ENCODE measurements around the gene FMC1.
"Not testable (repeated sequence)": the region's sequence is repeated elsewhere in the genome, so short reads cannot be mapped to it uniquely, and the experiment has no call there.

Gene FMC1

DNA sequence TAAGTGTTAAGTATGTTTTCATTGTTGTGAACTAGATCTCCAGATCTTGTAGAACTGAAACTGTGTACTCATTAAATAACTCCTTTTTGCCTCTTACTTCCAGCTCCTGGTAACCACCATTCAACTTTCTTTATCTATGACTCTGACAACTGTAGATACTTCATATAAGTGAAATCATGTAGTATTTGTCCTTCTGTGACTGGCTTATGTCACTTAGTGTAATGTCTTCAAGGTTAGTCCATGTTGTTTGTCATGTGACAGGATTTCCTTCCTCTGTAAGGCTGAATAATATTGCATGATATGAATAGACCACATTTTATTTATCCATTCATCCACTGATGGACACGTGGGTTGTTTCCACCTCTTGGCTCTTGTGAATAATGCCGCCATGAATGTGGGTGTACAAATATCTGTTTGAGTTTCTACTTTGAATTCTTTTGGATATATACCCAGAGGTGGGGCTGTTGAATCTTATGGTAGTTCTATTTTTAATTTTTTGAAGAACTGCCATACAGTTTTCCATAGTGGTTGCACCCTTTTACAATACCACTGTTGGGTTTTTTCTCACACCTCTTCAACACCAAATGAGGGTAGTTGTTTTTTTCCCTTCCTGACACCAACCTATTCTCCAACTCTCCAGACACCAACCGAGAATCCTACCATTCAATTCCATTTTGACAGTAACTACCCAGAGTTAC is 10.7 kb upstream of the FMC1 start:
- TF ChIP-seq, protein P1, sequence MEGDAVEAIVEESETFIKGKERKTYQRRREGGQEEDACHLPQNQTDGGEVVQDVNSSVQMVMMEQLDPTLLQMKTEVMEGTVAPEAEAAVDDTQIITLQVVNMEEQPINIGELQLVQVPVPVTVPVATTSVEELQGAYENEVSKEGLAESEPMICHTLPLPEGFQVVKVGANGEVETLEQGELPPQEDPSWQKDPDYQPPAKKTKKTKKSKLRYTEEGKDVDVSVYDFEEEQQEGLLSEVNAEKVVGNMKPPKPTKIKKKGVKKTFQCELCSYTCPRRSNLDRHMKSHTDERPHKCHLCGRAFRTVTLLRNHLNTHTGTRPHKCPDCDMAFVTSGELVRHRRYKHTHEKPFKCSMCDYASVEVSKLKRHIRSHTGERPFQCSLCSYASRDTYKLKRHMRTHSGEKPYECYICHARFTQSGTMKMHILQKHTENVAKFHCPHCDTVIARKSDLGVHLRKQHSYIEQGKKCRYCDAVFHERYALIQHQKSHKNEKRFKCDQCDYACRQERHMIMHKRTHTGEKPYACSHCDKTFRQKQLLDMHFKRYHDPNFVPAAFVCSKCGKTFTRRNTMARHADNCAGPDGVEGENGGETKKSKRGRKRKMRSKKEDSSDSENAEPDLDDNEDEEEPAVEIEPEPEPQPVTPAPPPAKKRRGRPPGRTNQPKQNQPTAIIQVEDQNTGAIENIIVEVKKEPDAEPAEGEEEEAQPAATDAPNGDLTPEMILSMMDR (IDR thresholded peaks at IDR 0.05; ENCODE audit: insufficient read depth, missing control alignments) = no peak
- FAIRE-seq (no peak), DNase-seq (ENCODE audit: insufficient read length, low spot score) (no peak)

DNA sequence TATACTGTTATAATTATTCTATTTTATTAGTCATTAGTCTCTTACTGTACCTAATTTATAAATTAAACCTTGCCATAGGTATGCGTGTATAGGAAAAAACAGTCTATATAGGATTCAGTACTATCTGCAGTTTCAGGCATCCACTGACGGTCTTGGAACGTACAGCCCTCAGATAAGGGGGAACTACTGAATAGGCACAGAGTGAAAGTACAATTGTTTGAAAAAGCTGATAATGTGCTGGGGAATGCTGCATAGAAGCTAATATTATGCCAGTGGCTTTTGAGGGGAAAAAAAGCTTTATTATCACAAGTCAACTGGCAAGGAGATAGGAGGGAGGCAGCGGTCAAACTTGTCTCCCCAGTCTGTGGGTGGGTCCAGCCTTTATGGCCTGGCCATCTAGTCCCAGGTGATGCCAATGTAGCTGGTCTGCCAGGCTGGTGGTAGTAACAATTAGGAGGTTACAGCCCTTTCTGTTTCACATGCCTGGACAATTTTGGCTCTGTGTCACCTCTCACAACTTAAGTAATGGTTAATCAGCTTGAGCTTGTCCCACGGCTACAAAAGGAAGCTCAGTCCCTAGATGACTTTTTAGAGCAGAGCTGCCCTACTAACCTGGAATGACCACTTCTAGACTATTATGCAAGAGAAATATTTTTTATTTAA is 8.3 kb upstream of the FMC1 start:
- FAIRE-seq (no peak), DNase-seq (ENCODE audit: insufficient read length, low spot score) (no peak)
- TF ChIP-seq, protein P1 (IDR thresholded peaks at IDR 0.05; ENCODE audit: insufficient read depth, missing control alignments) = no peak

DNA sequence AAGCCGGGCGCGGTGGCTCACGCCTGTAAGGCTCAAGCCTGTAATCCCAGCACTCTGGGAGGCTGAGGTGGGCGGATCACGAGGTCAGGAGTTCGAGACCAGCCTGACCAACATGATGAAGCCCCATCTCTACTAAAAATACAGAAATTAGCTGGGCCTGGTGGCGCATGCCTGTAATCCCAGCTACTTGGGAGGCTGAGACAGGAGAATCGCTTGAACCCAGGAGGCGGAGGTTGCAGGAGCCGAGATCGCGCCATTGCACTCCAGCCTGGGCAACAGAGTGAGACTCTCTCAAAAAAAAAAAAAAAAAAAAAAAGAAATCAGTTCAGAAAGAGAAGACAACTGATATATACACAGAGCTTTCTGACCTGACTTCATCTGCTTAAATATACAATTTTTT is 7.7 kb upstream of the FMC1 start:
- DNase-seq (ENCODE audit: insufficient read length, low spot score); FAIRE-seq: not testable (repeated sequence)

DNA sequence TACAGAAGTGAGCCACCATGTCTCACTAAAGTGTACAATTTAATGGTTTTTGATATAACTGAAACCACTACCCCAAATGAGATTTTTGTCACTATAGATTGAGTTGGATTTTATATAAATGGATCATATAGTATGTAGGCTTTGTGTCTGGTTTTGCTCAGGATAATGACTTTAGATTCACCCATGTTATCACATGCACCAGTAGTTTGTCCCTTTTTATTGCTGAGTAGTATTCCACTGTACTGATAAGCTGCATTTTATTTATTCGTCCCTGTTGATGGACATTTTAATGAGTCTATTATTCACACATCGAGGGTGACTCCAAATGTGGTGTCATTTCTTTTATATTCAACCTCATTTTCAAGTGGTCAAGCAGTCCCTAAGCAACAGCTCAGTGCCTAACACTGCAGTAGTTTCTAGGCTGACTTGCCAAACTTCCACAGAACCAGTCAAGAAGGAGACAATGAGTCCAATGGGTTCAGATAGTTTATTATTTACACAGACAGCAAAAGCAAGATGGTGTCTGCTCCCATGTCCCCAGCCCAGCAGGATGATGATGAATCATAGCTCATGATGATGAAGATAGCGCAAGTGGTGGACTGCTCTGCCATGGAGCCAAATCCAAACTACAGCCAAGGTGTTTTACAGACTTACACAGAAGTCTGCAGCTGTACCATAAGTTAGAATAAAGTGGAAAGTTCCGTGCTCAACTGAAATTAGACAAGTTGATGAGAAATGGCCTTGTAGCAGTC is 6.6 kb upstream of the FMC1 start:
- TF ChIP-seq, protein P1 (IDR thresholded peaks at IDR 0.05; ENCODE audit: insufficient read depth, missing control alignments) = no peak
- DNase-seq (ENCODE audit: insufficient read length, low spot score) = no peak
- FAIRE-seq = no peak

DNA sequence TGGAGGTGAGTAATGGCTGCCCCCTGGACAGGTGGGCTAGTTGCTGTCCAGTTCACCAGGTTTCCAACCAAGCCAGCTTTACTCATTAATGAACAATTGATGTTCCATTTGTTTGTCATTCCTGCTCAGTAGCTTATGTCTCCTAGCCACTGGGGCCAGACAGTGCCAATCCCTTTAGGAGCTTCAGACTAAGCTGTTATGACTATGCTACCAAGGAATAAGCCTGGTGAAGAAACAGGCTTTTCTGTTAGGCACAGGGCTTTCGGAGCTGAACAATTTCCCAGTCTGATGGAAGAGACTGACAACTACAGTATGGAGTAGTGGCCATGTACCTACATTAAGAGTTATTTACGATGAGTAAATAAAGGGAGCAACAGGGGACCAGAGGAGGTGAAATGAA is 2.1 kb upstream of the FMC1 start:
- DNase-seq (ENCODE audit: insufficient read length, low spot score) (no peak), FAIRE-seq (no peak)
- TF ChIP-seq, protein P1 (IDR thresholded peaks at IDR 0.05; ENCODE audit: insufficient read depth, missing control alignments) = no peak

DNA sequence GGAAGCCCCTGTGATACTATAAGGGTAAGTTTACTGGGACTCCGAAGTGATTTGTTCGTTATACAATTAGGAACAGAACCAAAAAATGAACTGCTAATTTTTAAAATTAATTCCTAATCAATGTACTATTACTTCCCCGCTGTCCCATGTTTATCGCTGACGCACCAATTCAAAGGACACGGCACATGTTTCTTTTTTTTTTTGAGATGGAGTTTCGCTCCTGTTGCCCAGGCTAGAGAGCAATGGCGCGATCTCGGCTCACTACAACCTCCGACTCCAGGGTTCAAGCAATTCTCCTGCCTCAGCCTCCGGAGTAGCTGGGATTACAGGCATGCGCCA is 1.5 kb upstream of the FMC1 start:
- TF ChIP-seq, protein P1 (IDR thresholded peaks at IDR 0.05; ENCODE audit: insufficient read depth, missing control alignments) = no peak
- no peak for DNase-seq (ENCODE audit: insufficient read length, low spot score)
- no peak for FAIRE-seq

DNA sequence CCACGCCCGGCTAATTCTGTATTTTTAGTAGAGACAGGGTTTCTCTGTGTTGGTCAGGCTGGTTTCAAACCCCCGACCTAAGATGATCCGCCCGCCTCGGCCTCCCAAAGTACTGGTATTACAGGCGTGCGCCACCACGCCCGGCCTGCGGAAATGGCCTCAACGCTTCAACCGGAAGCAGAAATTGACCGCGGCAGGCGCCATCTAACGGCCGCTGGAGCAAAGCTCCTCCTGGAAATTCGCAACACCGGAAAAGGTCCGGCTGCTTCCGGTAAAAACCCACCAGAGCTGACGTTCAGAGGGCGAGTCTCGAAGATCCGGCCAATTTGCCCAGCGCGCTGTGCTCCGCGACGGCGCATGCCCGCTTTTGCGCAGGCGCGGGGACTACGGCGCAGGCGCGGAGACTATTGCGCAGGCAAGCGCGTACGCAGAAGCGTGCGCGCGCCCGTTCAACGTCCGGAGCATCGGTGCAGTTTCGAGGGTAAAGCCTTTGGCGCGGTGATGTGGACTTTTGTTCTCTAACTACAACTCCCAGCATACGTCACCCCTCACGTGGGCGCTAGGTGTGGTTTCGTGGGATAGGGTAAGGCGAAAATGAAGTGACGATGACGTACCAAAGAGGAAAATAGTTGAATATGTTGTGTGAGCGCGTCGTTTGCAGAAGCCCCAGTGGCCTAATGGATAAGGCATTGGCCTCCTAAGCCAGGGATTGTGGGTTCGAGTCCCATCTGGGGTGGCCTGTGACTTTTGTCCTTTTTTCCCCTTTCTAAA is 915 bp upstream of the FMC1 start:
- FAIRE-seq (peak; percentile 60), DNase-seq (ENCODE audit: insufficient read length, low spot score) (peak; percentile 64)
- TF ChIP-seq, protein P1 (IDR thresholded peaks at IDR 0.05; ENCODE audit: insufficient read depth, missing control alignments) = peak; percentile 65
